Keratinocyte (primary cell): ENCODE results near the gene TTLL8. TPM values are rescaled to one million over a fixed set of nuclear protein-coding genes. Genes with fewer than 3 reads are reported as not detected.

Experiments
- DNase-seq: peaks from one replicate; pipeline ENCODE4 v3.0.0-alpha.2; 2011; ENCODE audit warnings: low read depth, missing footprints, low spot score
- FAIRE-seq: peaks from 2 replicates; lab custom pipeline; 2011; peaks lifted over from hg19 to GRCh38; lab: Jason Lieb, UNC
- H2AFZ ChIP-seq: 2 replicates; pipeline ENCODE4 v1.6.0; 2012; ENCODE audit warnings: low read length, control low read depth, inconsistent platforms; ENCODE audit not compliant: control insufficient read depth
- H3K27ac ChIP-seq: 2 replicates; pipeline ENCODE4 v1.5.1; 2011; ENCODE audit warnings: low read length; ENCODE audit not compliant: control insufficient read depth, insufficient read depth
- H3K27me3 ChIP-seq: 3 replicates; pipeline ENCODE4 v1.6.0; 2011; ENCODE audit warnings: low read length; ENCODE audit not compliant: control insufficient read depth, insufficient read depth; ENCODE audit errors: extremely low read depth
- H3K36me3 ChIP-seq, 2 experiments: 2 replicates in 1 of 2; 3 replicates in 1 of 2; pipeline ENCODE4 v1.5.1; 2011; ENCODE audit warnings: low read length in 2 of 2, mild to moderate bottlenecking in 1 of 2; ENCODE audit not compliant: control insufficient read depth in 2 of 2, insufficient read depth in 2 of 2; ENCODE audit errors: extremely low read depth in 1 of 2
- H3K4me1 ChIP-seq: 3 replicates; pipeline ENCODE4 v1.5.1; 2011; ENCODE audit warnings: low read length; ENCODE audit not compliant: control insufficient read depth, insufficient read depth; ENCODE audit errors: extremely low read depth
- H3K4me2 ChIP-seq: 3 replicates; pipeline ENCODE4 v1.6.0; 2011; ENCODE audit warnings: low read depth, low read length; ENCODE audit not compliant: control insufficient read depth, insufficient read depth; ENCODE audit errors: extremely low read depth
- H3K4me3 ChIP-seq, 3 experiments: fragments of 200-600 bp in 1 of 3; sonication (generic) in 1 of 3; 2 replicates in 2 of 3; 3 replicates in 1 of 3; pipeline ENCODE4 v1.5.1; 2011 to 2016; ENCODE audit warnings: low read length in 3 of 3, mild to moderate bottlenecking in 3 of 3, control low read depth in 2 of 3, inconsistent platforms in 1 of 3, low read depth in 1 of 3, mixed read lengths in 1 of 3, mixed run types in 1 of 3, moderate library complexity in 1 of 3; ENCODE audit not compliant: control insufficient read depth in 2 of 3, insufficient read depth in 2 of 3; ENCODE audit errors: extremely low read depth in 1 of 3
- H3K79me2 ChIP-seq: 2 replicates; pipeline ENCODE4 v1.6.0; 2012; ENCODE audit warnings: low read length; ENCODE audit not compliant: control insufficient read depth, insufficient read depth
- H3K9ac ChIP-seq: 3 replicates; pipeline ENCODE4 v1.6.0; 2011; ENCODE audit warnings: low read length; ENCODE audit not compliant: control insufficient read depth, insufficient read depth; ENCODE audit errors: extremely low read depth
- H3K9me1 ChIP-seq: 3 replicates; pipeline ENCODE4 v1.6.0; 2011; ENCODE audit warnings: low read length; ENCODE audit not compliant: control insufficient read depth, insufficient read depth; ENCODE audit errors: extremely low read depth
- H3K9me3 ChIP-seq: 2 replicates; pipeline ENCODE4 v1.5.1; 2012; ENCODE audit warnings: low read depth, low read length; ENCODE audit not compliant: control insufficient read depth
- H4K20me1 ChIP-seq: 3 replicates; pipeline ENCODE4 v1.6.0; 2011; ENCODE audit warnings: low read length; ENCODE audit not compliant: control insufficient read depth, insufficient read depth; ENCODE audit errors: extremely low read depth
- EZH2 ChIP-seq: IDR thresholded peaks from one replicate; pipeline ENCODE4 v1.6.1; 2012; ENCODE audit warnings: inconsistent platforms, mild to moderate bottlenecking, low read length, moderate library complexity
- dilution Hi-C: fragments of 300-500 bp; cut with MboI; formaldehyde crosslinking; loops from one replicate; pipeline ENCODE4 v1.7.0; 2020; ENCODE audit warnings: low sequenced_read_pairs; ENCODE audit not compliant: extremely low pct_ligation_motif_present
- polyA plus RNA-seq, 5 experiments: library from polyadenylated mRNA; depleted of rRNA in 3 of 5; stranded (reverse) in 3 of 5; stranded (forward) in 1 of 5; unstranded in 1 of 5; fragments of >200 nt; gene quantifications; 1 replicate in 1 of 5; 2 replicates in 3 of 5; 3 replicates in 1 of 5; pipeline versions ENCODE4 v1.2.1 to v1.2.3, GENCODE V29; 2011 to 2012; ENCODE audit warnings: missing spikeins in 2 of 5, low read depth in 1 of 5, low replicate concordance in 1 of 5
- TF ChIP-seq, protein P1 (sequence below), 3 experiments: IDR thresholded peaks in 1 of 3; conservative IDR thresholded peaks in 1 of 3; optimal IDR thresholded peaks in 1 of 3; 2 replicates in 2 of 3; 3 replicates in 1 of 3; pipeline versions ENCODE3 to v1.5.1; 2011; ENCODE audit warnings: low read length in 3 of 3, mild to moderate bottlenecking in 3 of 3, moderate library complexity in 2 of 3, control low read depth in 1 of 3, inconsistent platforms in 1 of 3; ENCODE audit not compliant: insufficient read depth in 2 of 3; ENCODE audit errors: extremely low read depth in 1 of 3

TTLL8 gene
- polyA plus RNA-seq, 1 donor (not counting 4 experiments of a cell fraction or from before 2014, with no cell fraction given): not detected

DNA sequence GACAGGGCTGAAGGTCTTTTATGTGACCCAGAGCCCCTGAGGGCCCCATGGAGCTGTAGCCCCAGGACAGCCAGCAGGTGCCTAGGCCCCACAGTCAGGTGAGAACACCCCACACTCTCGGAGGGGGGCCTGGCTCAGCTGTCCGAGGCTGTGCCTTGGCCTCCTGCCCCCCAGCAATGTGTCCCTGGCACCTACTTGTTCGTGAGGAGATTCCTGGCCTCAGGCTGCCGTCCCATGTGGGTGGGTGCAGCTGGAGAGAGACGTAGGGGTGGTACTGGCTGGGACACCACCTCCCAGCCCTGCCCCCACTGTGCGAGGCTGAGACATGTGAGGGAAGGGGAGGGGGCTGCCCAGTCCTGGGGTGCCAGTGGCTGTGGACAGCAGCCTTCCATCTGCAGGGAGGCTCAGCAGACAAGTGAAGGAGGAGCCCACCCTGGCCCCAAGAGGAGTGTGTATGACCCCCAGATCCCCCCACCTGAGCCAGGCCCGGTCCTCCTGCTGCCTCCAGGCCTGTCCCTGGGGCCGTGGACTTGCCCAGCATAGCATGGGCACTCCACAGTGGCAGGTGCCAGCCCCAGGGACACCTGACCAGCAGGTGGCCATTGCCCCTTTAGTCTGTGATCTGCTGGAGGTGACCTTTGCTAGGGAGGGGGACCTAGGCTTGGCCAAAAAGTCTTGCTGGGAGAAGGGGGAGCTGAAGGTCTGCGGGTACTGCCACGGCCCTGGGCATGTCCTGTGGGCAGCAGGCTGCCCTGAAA is 62.6 kb downstream of the TTLL8 start:
- Histone ChIP-seq H3K36me3 (no peaks in the 10 kb centered on the region), H3K4me1 (no peaks in the 10 kb centered on the region), H3K4me3 (no peak overlapping the region), H3K27ac (no peak overlapping the region), H3K9me1 (no peaks in the 10 kb centered on the region), H3K4me2 (no peak overlapping the region), H4K20me1 (no peaks in the 10 kb centered on the region), H3K27me3 (peaks cover 8% of the 10 kb centered on the region), H3K9me3 (no peaks in the 10 kb centered on the region), H3K79me2 (no peaks in the 10 kb centered on the region), H3K9ac (no peak overlapping the region), H2AFZ (no peak overlapping the region)
- FAIRE-seq (no peak), DNase-seq (no peak)
- no peak for TF ChIP-seq EZH2
- TF ChIP-seq, protein P1, sequence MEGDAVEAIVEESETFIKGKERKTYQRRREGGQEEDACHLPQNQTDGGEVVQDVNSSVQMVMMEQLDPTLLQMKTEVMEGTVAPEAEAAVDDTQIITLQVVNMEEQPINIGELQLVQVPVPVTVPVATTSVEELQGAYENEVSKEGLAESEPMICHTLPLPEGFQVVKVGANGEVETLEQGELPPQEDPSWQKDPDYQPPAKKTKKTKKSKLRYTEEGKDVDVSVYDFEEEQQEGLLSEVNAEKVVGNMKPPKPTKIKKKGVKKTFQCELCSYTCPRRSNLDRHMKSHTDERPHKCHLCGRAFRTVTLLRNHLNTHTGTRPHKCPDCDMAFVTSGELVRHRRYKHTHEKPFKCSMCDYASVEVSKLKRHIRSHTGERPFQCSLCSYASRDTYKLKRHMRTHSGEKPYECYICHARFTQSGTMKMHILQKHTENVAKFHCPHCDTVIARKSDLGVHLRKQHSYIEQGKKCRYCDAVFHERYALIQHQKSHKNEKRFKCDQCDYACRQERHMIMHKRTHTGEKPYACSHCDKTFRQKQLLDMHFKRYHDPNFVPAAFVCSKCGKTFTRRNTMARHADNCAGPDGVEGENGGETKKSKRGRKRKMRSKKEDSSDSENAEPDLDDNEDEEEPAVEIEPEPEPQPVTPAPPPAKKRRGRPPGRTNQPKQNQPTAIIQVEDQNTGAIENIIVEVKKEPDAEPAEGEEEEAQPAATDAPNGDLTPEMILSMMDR (optimal IDR thresholded peaks at IDR 0.05 in 1 of 3, IDR thresholded peaks at IDR 0.05 in 1 of 3, conservative IDR thresholded peaks at IDR 0.05 in 1 of 3; ENCODE audit: extremely low read depth in 1 of 3, insufficient read depth in 2 of 3, low read length in 3 of 3): no peak
- dilution Hi-C loops: no loop called here

DNA sequence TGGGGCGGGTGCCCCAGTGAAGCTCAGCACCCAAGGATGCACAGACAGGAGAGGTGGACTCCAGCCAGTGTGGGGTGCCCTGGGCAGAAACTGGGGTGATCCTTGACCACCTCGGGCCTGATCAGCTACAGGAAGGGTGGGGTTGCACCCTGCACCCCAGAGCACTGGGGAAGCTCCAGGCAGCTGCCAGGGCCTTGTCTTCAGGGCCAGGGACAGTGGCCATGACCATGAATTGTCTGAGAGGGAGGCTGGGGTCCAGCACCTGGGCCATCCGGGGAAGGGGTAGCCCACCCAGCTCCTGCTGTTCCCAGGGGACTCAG is 63.1 kb downstream of the TTLL8 start:
- Histone ChIP-seq H3K79me2 (no peaks in the 10 kb centered on the region), H3K4me1 (no peaks in the 10 kb centered on the region), H3K36me3 (no peaks in the 10 kb centered on the region), H2AFZ (no peak overlapping the region), H3K9ac (no peak overlapping the region), H3K27me3 (peaks cover 8% of the 10 kb centered on the region), H3K9me1 (no peaks in the 10 kb centered on the region), H4K20me1 (no peaks in the 10 kb centered on the region), H3K4me3 (no peak overlapping the region), H3K4me2 (no peak overlapping the region), H3K27ac (no peak overlapping the region), H3K9me3 (no peaks in the 10 kb centered on the region)
- FAIRE-seq (no peak), DNase-seq (no peak)
- TF ChIP-seq, protein P1 (optimal IDR thresholded peaks at IDR 0.05 in 1 of 3, IDR thresholded peaks at IDR 0.05 in 1 of 3, conservative IDR thresholded peaks at IDR 0.05 in 1 of 3; ENCODE audit: extremely low read depth in 1 of 3, insufficient read depth in 2 of 3, low read length in 3 of 3): no peak
- TF ChIP-seq EZH2: no peak
- dilution Hi-C loops: no loop called here
